GM21619 (cell line): ENCODE data around the gene PAF1.

Experiments
- ATAC-seq: cut with Tn5 transposase; IDR thresholded peaks from one replicate; pipeline ENCODE4 v1.9.1; 2021; ENCODE audit not compliant: unreplicated experiment

Gene PAF1

DNA sequence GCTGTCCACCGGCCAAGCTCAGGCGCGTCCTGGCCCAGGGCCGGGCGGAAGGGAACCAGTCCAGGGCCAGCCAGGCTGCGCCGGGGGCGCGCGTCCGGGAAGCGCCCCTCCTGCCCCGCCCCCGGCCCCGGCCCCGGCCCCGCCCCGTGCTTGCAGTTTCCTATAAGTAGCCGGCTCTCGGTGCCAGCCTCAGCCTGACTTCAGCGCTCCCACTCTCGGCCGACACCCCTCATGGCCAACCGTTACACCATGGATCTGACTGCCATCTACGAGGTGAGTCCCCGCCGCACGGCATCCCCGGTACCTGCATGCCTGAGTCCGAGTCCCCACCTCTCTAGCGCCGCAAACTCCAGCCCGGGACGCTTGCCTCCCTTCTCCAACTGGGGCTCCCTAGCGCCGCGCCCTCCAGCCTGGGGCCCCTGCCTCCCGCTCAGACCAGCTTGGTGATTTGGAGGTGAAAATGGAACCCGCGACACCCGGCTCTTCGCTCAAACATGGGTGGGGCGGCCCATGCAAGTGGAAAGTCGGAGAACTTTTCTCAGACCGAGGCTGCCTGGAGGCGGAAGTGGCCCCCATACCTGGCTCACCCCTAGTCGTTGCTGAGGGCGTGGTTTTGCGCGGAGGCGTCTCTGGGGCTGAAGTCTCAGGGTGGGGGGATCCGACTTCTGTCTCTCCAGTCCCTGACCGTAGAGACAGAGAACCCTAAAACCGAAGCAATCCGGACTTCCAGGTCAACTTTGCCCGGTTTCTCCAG lies 15.9 kb upstream of the PAF1 start, which contains the start of gene ZFP36:
ZFP36 (plus strand) TSS at position 192 of the 754 bp plus-strand sequence; CDS start at position 250, 58 bp downstream.
- ATAC-seq, result peak; percentile 18

DNA sequence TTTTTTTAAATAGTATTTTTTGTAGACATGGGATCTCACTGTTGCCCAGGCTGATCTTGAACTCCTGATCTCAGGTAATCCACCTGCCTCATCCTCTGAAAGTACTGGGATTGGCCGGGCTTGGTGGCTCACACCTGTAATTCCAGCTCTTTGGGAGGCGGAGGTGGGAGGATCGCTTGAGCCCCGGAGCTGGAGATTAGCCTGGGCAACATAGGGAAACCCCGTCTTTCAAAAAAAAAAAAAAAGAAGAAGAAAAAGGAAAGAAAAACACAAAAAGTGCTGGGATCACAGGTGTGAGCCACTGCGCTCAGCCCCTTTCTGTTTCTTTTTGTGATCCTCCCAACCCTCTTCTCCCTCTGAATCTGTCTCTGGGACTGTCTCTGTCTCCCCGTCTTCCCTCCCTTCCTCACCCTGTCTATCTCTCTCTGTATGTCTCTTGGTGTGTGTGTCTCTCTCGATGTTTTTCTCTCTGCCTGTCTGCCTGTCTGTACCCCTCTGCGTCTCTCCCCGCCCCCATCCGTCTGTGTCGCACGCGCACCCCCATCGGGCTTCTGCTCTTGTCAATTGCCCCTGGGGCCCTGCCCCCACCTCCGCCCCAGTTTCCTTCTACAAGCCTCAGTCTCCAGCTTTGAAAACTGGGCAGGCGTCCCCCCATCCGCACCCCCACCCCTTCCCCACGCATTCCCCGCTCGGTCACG lies 15.2 kb upstream of the PAF1 start:
- no peak for ATAC-seq

DNA sequence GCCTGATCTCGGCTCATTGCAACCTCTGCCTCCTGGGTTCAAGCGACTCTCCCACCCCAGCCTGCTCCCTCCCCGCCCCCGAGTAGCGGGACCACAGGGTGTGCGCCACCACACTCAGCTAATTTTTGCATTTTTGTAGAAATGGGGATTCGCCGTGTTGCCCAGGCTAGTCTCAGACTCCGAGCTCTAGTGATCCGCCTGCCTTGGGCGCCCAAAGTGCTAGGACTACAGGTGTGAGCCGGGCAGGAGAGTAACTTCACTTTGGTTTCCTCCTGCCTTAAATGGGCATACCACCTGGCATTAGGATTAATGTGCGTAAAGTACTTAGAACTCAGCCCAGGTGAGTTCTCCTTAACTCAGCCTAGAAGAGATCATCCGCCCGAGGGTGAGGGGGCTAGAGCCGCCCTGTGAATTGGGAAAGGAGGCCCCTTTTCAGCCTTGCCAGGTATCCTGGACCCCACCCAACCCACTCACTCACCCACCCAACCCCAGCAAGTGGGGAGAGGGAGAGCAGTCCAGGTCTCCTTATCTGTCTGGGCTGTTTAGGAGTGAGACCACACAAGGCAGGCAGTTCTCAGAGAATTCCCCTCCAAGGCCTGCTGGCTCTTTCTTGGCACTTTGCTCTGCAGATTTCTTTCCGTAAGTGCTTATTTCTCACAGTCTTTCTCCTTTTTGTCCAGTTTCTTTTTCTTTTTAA lies 14.5 kb upstream of the PAF1 start:
- no peak for ATAC-seq

DNA sequence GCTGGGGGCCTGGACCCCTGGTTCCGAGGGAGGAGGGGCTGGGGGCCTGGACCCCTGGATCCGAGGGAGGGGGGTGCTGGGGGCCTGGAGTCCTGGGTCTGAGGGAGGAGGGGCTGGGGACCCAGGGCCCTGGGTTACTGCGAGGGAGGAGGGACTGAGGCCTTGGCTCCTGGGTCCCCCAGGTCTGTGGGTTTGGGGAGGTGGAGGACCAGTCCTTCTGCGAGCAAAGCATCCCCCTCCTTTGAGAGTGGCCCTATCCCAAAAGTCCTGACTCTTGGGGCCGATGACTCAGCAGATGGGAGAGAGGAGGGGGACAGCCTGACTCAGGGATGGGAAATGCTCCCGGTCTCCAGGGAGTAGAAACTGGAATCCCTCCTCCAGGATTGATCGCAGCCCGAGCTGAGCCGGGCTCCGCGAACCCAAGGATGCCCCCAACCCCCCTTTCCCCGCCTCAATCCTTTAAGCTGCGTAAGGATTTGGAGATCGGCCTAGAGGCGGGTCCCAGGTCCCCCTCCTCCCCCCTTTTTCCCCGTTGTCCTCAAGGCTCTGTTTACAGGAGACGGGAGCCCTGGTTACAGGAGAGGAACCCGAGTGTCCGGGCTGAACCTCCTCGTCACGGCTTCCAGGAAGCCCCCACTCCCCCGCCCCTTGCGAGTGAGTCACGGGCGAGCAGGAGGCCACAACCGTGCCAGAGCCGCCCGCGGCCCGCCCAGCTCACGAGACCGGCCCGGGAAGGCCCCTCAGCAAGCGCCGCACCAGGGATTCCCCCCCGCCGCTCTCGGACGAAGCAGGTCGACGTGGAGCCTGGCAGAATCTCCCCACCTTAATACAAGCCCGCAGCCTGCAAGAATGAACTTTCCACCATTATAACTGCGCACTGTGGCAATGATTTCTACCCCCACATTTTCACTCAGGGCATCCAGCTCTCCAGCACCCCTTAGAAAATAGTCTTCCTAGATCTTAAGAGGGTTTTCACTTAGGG lies 12.7 kb upstream of the PAF1 start:
- peak; percentile 14 for ATAC-seq

DNA sequence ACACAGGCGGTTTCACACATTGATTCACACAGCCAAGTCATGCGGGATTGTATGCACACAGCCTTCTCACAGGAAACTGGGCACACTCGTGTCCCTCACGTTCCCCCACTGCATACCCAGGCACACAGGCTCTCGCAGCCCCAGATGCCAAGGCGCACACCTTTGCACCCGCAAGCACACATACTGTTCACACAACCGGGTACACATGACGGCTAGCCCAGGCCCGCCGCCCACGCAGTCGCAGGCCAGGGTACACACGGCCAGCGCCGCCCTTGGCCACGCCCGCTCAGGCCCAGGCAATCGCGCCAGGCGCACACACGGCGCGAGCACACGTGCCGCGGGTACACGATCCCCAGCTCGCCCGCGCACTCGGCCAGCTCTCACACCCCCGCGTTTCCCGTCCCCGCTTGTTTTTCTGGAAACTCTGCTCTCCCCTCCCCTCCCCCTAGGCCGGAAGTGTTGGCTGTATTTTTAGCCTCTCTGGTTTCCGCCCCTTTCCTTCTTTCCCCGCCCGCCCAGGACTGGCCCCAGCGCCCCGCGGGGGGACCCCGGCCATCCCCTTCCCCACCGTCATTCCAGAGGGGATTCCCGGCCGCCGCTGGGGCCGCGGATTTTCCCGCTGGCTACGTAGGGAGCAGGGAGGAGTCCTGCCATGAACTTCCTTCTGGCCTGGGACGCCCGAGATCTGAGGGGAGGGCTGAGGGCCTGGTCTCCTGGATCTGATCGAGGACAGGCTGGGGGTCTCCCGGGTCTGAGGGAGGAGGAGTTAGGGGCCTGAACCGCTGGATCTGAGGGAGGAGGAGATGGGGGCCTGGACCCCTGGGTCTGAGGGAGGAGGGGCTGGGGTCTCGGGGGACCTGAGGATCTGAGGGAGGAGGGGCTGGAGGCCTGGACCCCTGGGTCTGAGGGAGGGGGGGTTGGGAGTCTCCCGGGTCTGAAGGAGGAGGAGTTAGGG lies 11.7 kb upstream of the PAF1 start:
- ATAC-seq, result no peak

DNA sequence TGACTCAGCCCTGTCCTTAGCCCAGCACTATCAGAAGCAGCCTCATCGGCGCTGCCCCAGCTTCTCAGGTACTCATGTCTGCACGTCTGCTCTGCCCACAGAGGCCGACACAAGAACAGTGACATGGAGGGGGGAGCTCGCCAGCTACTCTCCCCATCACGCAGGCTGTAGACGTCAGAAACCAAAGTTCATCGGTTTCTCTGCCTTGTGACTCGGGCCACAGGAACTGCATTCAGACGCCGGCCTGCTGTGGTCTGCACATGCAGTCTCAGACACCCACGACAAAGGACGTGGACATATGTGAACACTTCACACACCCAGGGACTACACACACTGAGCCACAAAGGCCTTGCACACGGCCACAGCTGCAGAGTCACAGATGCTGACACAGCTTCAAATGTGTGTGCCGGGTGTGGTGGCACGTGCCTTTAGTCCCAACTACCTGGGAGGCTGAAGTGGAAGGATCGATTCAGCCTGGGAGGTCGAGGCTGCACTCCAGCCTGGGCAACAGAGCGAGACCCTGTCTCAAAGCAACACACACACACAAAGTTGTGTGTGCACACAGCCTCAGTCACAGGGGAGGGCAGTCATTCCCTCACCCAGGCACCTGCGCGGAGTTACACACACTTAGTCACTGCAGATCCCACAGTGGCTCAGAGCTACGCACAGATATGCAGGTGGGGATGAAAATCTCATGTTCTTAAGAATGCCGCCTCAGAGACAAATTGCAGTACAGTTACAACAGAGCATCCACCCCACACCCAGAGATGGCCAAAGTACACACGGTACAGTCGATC lies 10.8 kb upstream of the PAF1 start:
- no peak for ATAC-seq

DNA sequence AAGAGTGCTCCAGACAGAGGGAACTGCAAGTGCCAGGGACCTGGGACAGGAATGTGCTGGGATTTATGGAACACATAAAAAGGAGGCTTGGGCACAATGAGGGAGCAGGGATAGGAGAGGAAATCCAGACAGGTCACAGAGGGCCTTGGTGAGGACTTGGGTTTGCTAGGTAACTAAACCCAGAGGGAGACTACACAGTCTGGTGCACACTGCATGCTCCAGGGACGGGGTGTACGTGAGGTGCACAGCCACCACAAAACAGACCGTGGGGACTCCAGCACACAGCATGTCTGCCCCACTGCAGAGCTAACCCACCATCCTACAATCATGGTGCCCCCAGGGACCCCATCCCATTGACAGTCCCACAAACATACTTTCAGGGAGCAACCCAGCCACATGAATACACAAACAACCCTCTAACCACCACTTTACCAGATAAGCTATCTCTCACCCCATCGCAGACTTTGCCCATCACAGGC lies 10.2 kb upstream of the PAF1 start:
- ATAC-seq, result no peak

DNA sequence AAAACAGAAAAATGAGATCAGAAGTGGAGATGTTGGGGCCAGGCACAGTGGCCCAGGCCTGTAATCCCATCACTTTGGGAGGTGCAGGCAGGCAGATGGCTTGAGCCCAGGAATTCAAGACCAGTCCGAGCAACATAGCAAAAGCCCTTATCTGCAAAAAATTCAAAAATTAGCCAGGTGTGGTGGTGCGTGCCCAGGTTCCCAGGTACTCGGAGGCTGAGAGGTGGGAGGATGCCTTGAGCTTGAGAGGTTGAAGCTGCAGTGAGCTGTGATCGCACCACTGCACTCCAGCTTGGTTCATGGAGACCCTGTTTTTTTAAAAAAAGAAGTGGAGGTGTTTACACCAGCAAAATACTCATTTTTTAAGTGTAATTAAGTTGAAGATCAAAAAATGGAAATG lies 9.2 kb upstream of the PAF1 start:
- no peak for ATAC-seq

DNA sequence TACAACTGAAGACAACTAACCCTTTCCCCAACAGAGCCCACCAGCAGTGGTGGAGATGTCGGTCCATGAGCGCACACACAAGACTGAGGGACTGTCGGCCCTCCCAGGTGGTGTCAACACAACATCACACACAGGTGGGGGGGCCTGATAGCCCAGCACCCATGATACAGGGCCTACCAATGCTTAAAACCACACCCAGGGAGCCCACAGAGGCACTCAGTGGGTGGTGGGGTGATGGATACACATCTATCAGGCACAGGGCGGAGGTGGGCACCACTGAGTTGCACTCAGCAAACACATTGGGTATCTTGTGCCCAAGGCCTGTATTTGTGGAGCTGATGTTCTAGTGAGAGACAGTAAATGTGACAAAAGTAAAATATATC lies 8.8 kb upstream of the PAF1 start:
- ATAC-seq, result no peak

DNA sequence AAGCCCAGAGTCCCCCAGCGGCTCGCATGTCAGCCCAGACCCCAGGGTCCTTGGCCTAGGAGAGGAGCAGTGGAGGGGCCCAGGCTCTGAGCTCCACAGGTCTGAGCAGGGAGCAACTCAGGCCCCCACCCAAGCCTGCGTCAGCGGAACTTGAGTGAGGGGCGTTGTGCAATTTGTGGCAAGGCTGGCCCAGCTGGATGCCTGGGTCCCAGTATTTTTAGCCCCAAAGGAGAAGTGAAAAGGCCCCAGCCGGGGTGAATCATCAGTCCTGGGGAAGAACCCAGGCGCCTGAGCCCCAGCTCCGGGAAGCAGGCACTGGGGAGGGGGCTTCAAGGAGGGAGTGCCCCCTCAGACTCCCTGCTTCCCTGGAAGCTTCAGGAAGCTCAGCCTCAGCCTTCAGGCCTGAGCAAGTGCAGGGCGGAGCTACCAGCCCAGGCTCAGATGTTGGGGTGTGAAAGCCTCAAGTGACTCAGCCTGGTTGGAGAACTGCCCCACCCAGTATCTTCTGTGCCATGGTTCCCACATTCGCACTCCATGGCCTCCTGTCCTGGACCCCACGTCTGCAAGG lies 7.5 kb upstream of the PAF1 start:
- no peak for ATAC-seq

DNA sequence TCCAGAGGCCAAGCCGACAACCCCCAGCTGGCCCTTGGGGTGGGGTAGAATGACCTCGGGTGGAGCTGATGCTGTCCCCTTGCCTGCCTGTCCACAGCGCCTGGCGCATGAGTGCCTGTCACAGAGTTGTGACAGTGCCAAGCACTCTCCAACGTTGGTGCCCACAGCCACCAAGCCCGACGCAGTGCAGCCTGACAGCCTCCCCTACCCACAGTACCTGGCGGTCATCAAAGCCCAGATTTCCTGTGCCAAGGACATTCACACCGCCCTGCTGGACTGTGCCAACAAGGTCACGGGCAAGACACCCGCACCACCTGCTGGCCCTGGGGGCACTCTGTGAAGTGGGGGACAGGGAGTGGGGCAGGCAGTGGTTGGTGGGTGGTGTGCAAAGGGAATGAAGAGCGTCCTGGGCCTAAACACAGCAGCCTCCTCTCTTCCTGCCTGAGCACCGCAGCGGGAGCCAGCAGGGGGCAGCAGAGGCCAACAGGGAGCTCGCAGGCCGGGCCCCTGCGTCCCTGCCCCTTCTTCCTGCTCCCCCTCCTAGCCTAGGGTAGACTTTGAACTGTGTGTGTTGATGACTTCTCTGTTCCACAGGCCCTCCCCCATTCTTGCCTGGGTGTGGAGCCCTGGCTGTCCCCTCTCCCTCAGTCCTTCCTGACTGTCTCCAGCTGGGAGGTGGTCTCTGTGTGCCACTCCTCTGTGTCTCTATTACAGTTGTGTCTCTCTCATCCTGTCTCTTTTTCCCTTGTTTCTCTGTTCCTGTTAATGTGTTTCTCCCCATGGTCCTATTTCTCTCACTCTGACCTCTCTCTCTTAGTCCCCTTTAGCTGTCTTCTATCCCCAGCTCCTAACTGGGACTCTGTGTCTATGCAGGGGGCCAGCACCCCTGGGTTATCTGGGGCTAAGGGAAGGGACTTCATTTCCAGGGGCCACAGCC lies 6.7 kb upstream of the PAF1 start:
- no peak for ATAC-seq

DNA sequence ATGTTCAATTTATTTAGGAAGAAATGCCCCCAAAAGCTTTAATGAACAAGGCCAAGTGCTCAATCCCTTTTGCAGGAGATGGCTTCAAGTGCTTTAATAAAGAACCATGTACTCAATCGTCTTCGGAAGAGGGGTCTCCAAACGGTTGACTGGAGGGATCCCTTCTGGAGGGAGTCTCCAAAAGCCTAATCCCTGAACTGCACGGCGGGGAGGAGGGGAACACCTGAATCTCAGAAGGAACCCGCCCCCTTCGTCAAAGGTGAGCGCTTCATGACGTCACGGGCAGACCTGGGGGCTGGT lies 505 bp downstream of the PAF1 start:
- ATAC-seq, result no peak

DNA sequence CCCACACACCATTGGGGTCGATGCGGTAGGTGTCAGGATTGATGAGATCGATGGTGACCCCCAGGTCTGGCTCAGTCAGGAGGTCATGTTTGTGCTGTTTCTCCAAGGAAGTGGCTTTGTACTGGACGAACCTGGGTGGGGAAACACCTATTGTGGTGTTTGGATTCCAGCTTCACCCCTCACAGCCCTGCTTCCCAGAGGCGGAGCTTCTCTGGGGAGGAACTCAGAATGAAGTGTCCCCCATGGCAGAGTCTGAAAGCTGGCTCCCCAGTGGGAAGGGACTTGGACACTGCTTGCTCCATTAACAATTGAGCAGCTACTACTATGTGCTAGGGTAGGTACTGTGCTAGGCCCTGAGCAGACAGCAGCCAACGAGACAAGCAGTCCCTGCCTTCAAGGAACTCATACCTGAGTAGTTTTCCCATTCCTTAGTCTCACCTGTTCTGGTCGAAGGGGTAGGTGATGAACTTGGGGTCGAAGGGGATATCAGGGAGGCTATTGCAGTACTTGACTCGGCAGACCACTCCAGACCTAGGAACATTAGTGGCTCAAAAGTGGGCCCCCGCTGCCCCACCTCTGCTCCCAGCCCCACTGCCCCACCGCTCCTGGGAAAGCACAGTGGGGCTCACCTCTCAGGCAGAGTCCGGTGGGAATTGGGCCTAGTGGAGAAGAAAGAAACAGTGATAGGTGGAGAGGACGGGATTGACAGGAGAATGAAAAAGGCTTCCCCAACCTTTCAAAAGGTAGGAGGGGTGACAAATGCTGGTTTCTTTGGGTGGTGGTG lies 1.1 kb downstream of the PAF1 start:
- no peak for ATAC-seq

DNA sequence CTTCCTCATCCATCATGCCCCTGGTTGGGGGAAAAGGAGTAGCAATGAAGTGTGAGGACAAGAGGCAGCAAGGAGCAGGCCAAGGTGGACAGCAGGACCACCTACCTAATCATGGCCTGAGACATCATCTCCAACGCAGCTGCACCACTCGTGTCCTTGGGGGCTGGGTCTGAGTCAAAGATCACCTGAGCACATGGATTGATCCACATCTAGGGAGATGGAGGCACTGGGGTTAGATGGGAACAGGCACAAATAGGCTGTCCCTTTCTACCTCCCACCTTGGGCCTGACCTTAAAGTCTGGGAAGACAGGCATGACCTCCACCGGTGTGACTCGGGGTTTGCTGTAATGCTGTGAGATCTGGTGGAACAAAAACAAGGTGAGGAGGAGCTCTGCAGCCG lies 2.2 kb downstream of the PAF1 start:
- ATAC-seq, result no peak

DNA sequence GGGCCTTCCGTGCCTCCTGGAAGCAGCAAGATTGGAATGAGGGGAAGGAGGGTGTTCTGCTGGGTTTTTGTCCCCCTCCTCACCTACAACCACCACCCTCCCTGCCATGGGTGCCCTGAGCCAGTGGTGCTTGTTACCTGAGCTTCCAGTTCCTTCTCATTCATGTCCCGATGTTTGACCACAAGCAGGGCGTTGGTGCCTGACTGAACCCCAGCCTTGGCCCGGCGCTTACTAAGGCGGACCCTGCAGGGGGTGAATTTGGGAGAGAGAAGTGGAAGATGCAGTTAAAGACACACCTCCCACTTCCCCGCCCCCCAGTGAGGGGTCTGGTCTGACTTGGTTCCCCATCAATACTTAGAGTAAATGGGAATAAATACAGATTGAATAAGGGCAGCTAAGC lies 4.3 kb downstream of the PAF1 start:
- no peak for ATAC-seq

DNA sequence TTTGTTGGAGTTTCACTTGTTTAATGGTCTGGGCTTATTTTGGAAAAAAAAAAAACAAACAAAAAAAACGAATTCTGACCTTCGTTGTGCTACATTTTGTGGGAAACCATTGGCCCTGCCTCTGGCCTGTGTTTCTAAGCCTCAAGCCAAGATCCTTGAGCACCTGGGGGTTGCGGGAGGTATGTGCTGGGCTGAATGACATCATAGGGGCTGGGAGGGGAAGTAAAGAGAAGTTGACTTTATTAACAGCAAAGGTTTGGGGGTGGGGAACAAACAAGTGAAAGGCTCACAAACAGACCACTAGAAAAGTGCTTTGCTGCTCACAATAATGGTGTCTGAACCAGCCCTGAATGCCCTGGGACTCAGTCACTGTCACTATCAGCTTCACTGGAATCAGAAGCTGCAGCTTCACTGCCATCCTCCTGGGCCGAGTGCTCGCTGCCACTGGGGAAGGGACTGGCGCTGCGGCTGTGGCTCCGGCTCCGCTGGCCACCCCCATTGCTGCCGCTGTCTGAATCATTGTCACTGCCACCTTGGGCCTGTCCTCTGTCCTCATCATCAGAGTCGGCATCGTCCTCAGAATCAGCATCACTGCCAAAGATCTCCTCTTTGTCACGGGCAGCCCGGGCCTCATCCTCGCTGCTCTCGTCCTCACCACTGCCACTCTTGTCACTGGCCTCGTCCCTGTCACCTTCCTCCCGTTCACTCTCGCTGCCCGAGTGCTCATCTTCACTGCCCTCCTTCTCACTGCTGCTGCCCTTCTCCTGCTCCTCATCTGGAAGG lies 5.1 kb downstream of the PAF1 start:
- ATAC-seq, result no peak
